NOMO-1 treated with dmso at 0.1 percent for 144 hours (cell line): Measurements from ENCODE around the gene FAM151B.
"Not testable (repeated sequence)": the region's sequence is repeated elsewhere in the genome, so short reads cannot be mapped to it uniquely, and the experiment has no call there.

Source experiments
- DNase-seq: peaks from one replicate; lab custom pipeline; 2025; ENCODE audit not compliant: unreplicated experiment; lab: John Stamatoyannopoulos, UW

FAM151B gene

DNA sequence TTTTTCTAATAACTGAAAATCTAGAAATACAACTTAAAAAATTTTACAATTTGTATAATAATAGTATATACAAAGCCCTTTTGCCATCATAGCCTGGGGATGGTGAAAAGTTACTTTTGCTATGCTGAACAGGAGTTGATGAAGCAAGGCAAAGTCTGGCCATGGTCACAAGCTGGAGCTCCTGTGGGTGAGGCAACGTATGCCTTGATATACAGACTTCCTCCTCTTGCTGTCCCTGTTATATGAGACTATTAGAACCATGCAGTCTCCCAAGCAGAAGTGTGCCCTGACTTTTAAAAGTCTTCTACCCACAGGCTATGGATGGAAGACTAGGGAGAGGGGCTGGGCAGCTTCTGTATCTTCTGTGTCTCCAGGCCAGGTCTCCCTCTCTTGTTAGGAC, 15.7 kb downstream of the FAM151B start:
- peak; percentile 78 for DNase-seq

- DNase-seq: no peak
Measured at GRCh38 chr5:80504833-80505232, 16.9 kb downstream of the FAM151B start.

- no peak for DNase-seq
Measured at GRCh38 chr5:80507663-80508062, 19.8 kb downstream of the FAM151B start.

GRCh38 chr5:80508844-80509243, 20.9 kb downstream of the FAM151B start:
- DNase-seq: no peak

GRCh38 chr5:80509362-80509761, 21.5 kb downstream of the FAM151B start:
- no peak for DNase-seq

DNA sequence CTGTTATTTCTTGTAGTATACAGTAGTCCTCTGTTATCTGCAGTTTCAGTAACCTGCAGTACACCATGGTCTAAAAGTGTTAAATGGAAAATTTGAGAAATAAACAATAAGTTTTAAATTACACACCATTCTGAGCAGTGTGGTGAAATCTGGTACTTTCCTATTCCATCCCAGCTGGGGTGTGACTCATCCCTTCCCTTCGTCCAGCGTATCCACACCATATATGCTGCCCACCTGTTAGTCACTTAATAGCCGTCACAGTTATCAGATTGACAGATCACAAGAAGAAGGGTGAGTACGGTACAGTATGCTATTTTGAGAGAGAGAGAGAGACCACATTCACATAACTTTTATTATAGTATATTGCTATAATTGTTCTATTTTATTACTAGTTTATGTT, 28.9 kb downstream of the FAM151B start:
- no peak for DNase-seq

DNA sequence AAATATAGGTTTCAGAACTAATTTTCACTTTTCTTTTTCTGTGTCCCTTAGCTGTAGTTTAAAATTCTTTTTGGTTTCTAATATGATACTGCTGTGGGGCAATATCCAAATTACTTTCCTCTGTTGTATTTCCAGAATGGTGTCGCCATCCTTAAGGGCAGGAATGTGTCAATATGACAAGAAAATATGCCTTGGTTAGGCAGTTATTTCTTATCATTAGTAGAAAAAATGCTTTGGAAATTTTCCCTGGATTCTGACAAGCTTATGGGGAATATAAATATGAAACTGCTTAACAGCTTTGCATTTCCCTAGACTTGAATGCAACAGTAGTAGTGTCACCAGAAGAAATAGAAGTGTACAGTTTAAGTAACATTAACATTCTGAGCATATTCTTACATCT, 52.8 kb downstream of the FAM151B start:
- no peak for DNase-seq

DNA sequence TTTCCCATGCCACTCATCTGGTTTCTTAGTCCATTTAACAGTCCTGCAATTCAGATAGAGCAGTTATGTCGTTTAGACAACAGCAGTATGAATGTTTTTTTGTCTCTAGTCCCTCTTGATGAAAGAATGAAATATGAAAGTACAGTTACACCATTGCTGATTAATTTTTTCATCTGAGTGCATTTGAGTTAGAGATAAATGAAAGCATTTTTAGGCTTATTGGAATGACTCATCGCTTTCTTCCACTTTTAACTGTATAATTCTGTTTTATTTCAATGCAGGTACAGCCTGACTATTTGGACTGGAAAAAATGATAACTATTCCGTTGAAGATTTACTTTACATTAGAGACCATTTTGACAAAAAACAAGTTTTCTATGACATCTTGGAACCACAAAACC, 53.5 kb downstream of the FAM151B start:
- no peak for DNase-seq

GRCh38 chr5:80554646-80555045, 66.7 kb downstream of the FAM151B start:
- no peak for DNase-seq

DNA sequence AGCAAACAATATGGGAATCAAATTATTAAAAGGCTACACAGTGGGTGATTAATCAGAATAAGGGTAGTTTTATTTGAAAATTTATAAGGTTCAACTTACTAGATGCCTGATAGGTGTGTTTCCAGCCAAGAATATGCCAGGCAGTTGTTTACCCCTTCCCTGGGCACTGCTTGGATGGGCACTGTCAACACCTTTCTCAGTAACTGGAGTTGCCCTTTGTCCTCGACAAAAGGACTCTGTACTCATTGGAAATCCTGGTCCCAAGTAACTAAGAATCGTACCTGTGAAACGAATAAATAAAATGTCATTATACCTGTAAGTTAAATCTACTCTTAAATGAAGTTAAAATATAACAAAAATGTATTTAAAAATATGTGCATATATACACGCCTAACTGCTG, 67.2 kb downstream of the FAM151B start:
- DNase-seq: no peak

GRCh38 chr5:80559244-80559643, 71.3 kb downstream of the FAM151B start:
- DNase-seq: no peak

GRCh38 chr5:80565330-80565729, 77.4 kb downstream of the FAM151B start:
- no peak for DNase-seq

DNA sequence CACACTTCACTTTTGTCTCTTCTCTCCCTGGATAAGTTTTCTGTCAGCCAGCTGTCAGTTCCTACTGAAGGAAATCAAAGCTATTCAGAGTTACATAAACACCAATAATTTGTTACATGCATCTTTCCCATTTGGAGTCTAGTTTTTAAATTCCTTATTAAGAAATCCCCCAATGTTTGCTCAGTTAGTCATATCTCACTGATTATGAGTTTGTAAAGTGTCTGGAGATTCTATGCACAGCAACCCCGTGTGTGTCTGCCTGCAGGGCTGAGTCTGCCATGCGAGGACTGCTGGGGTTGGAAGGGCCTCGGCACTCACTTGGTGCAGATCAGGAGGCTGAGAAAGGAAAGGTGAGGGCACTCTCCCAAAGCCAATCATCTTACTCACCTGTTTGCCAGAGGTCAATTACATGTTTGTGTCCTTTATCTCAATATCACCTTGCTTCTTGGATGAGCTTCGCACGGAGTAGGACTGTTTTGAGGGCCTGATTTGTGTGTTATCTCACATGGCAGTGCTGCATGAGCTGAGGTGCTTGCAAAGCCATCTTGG, 78.9 kb downstream of the FAM151B start:
- no peak for DNase-seq

DNA sequence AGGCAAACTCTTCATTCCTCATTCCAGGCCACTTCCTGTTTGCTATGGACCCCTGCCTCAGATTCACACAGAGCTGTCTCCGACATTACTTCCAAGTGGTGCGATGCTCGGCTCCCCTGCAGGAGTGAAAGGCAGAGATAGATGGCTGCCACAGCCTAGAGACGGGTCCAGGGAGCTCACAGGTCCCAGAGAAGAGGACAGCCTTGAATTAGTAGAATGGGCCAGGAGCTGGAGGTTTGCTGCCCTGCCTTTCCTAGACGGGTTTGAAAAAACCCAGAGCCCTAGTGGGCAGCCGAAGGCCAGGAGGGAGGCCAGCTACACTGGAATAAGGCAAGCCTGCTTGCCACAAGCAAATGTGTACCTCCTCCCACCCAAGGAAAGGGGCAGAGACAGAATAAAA, 80.4 kb downstream of the FAM151B start:
- DNase-seq: no peak

- no peak for DNase-seq
Measured at GRCh38 chr5:80569086-80569960, 81.4 kb downstream of the FAM151B start.

DNA sequence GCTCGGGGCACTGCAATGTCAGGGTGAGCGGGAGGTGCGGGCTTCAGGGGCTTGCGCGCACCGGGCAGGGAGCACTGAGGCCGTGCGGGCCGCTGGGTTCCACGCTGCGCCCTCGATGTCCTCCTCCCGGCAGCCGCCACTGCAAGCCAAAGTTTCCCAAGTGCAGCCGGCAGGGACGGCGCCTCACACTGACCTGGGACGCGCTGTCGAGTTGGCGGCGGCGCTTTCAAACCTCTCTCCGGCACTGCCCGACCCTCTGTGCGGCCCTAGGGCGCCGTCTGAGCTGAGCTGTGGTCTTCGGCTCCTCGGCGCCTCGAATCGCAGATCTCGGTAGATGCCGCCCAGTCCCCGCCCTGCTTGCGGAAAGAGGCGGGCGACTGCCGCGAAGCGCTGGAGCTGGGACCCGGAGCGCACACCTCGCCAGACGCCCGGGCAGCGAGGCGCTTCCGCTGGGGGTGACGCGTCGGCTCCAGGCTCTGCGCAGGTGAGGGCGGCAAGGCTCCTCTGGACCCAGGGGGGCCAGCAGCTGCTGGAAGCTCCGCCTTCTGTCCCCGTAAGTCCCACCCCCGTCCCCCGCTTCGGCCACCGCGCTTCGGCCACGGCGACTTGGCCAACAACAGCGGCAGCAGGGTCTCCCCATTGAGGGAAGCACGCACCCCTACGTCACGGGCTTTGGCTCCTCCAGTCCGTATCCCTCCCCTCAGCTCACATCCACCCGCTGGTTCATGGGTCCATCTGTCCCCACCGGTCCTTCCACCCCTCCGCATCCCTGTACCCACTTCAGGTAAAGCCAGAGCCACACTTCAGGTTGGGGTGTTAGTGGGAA, 82.3 kb downstream of the FAM151B start, which contains the start of gene ANKRD34B:
Gene ANKRD34B, minus strand, starts transcription at position 320 of the 826 bp plus-strand sequence. CDS start 10,261 bp downstream, outside the sequence.
- DNase-seq: peak; percentile 40

DNA sequence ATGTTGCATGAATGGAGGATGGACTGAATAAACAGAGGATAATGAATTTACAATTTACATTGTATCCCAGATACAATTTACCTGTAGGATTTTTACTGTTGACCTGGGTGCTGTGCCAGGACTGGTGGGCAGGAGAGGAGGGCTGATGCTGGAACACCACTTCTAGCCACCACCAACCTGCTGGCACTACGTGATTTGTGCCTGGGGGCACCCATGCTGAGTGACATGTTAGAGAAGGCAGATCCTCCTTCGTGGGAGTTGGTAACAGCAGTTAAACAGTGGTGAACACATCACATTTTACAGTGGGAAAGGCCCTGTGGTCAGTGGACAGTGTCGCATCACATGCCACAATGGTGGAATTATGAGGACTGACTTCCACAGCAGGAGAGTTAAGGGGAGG, 85.2 kb downstream of the FAM151B start:
- DNase-seq: no peak

DNA sequence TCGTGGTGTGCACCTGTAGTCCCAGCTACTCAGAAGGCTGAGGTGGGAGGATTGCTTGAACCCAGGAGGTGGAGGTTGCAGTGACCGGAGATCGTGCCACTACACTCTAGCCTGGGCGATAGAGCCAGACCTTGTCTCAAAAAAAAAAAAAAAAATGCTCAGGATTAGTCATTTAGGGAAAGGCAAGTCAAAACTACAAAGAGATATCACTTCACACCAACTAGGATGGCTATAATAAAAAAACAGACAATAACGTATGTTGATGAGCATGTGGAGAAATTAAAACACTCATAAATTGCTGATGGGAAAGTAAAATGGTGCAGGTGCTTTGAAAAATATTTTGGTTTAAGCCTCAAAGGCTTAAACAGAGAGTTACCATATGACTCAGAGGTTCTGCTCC, 88.5 kb downstream of the FAM151B start:
- DNase-seq: no peak

DNA sequence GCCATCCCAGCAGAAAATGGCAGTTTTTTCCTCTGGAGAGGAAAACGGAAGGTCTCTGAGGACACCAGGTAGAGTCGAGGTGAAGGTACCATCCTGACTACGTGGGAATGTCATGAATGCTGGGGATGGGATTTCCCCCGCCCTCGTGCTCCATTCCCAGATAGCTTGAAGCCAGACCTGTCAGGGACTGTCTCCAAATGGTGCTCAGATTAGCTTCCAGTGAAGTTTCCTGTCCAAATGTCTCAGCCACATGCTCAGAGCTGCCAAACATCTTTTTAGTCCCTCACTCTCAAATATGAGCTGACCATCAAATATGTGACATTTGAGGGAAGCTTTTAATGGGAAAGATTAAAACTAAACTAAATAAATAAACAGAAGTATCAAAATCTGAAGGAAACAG, 89.8 kb downstream of the FAM151B start:
- DNase-seq: no peak

DNA sequence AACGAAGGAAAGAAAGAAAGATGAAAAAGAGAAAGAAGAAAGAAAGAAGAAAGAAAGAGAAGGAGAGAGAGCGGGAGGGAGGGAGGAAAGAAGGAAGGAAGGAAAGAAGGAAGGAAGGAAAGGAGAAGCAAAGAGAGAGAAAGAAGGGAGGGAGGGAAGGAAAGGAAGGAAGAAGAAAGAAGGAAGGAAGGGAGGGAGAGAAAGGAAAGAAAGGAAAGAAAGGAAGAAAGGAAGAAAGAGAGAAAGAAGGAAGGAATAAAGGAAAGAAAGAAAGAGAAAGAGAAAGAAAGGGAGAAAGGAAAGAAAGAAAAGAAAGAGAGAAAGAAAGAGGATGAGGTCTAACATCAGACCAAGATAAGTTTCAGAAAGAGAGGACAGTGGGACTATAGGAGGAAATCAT, 91.2 kb downstream of the FAM151B start:
- DNase-seq: no peak

- not testable (repeated sequence) for DNase-seq
Measured at GRCh38 chr5:80580291-80580690, 92.4 kb downstream of the FAM151B start.

GRCh38 chr5:80584770-80585169, 96.9 kb downstream of the FAM151B start:
- no peak for DNase-seq
